SK-N-SH (cell line): ENCODE data around the gene AP1M2.
"Not testable (repeated sequence)": the region's sequence is repeated elsewhere in the genome, so short reads cannot be mapped to it uniquely, and the experiment has no call there.

Experiments
- CTCF ChIP-seq: fragments of 200-600 bp; sonication (generic); IDR thresholded peaks from 2 replicates; pipeline ENCODE4 v1.6.1; 2017; ENCODE audit warnings: antibody characterized with exemption, mild to moderate bottlenecking, moderate library complexity
- EP300 ChIP-seq, 2 experiments: IDR thresholded peaks; 2 replicates each; pipeline versions ENCODE4 v1.4.0 to v1.6.1; 2012; ENCODE audit warnings: borderline replicate concordance in 1 of 2, low read depth in 1 of 2, low read length in 1 of 2
- EZH2phosphoT487 ChIP-seq: fragments of 200-600 bp; sonication (generic); IDR thresholded peaks from 2 replicates; pipeline ENCODE4 v1.6.1; 2017; ENCODE audit warnings: low read depth, mixed run types, mild to moderate bottlenecking, antibody characterized with exemption, moderate library complexity, borderline replicate concordance
- FOXJ3 ChIP-seq: sonication (generic); formaldehyde crosslinking; IDR thresholded peaks from 2 replicates; pipeline ENCODE4 v1.5.1; 2020; ENCODE audit warnings: mild to moderate bottlenecking, missing genetic modification reagents
- NRF1 ChIP-seq: IDR thresholded peaks from 2 replicates; pipeline ENCODE4 v1.6.1; 2012; ENCODE audit warnings: low read depth, mild to moderate bottlenecking, low read length
- POLR2AphosphoS5 ChIP-seq: IDR thresholded peaks from 2 replicates; pipeline ENCODE4 v1.6.1; 2012; ENCODE audit warnings: low read depth, low read length
- RAD21 ChIP-seq: IDR thresholded peaks from 2 replicates; pipeline ENCODE4 v1.6.1; 2012; ENCODE audit warnings: mild to moderate bottlenecking, low read length

GRCh38 chr19:10539016-10539415 is 48.1 kb downstream of the AP1M2 start:
- TF ChIP-seq CTCF; POLR2AphosphoS5; RAD21; FOXJ3 (CRISPR knock-in tag); NRF1; EZH2phosphoT487; EP300 (IDR thresholded peaks at IDR 0.05; ENCODE audit: borderline replicate concordance in 1 of 2, low read depth in 1 of 2, low read length in 1 of 2): not testable (repeated sequence)
